Psoas muscle (tissue), 8 donors: ENCODE measurements around the gene LIG3. TPM values are rescaled to one million over a fixed set of nuclear protein-coding genes. Genes with fewer than 3 reads are reported as not detected.

ENCODE experiments used
- ATAC-seq, 4 donors: fragments of 200-7000 bp; cut with Tn5 transposase; one replicate each; pipeline ENCODE4 v1.9.1; 2020; ENCODE audit warnings: moderate library complexity in 3 of 4, mild to moderate bottlenecking in 2 of 4
- DNase-seq, 2 donors: peaks; one replicate each; pipeline ENCODE4 v3.0.0-alpha.2; 2020
- H3K27ac ChIP-seq: fragments of 200-600 bp; one replicate; pipeline ENCODE4 v1.8.0; 2022
- H3K27me3 ChIP-seq, 3 donors: fragments of 200-600 bp in 1 of 3; one replicate each; pipeline versions ENCODE4 v1.6.1 to v1.8.0; 2013 to 2022; ENCODE audit warnings: low read length in 2 of 3, mild to moderate bottlenecking in 2 of 3, moderate library complexity in 1 of 3; ENCODE audit not compliant: insufficient read depth in 3 of 3
- H3K36me3 ChIP-seq, 2 donors: fragments of 200-600 bp in 1 of 2; one replicate each; pipeline versions ENCODE4 v1.6.1 to v1.8.0; 2013 to 2022; ENCODE audit warnings: low read depth in 1 of 2, mild to moderate bottlenecking in 1 of 2, moderate library complexity in 1 of 2; ENCODE audit not compliant: insufficient read depth in 1 of 2
- H3K4me1 ChIP-seq: fragments of 200-600 bp; one replicate; pipeline ENCODE4 v1.8.0; 2022
- H3K4me3 ChIP-seq: fragments of 200-600 bp; one replicate; pipeline ENCODE4 v1.8.0; 2022; ENCODE audit warnings: mild to moderate bottlenecking
- H3K9me3 ChIP-seq: fragments of 200-600 bp; one replicate; pipeline ENCODE4 v1.8.0; 2022
- CTCF ChIP-seq: fragments of 200-600 bp; IDR thresholded peaks from one replicate; pipeline ENCODE4 v1.8.0; 2022; ENCODE audit warnings: antibody characterized with exemption
- WGBS, 3 donors: extraction: QIAGEN DNeasy Blood & Tissue Kit; methylation state at CpG; one replicate each; pipeline versions ENCODE4 v1.1.6 to v1.1.7; 2013; 5-methylcytosine and 5-hydroxymethylcytosine counted together
- intact Hi-C, 2 donors: fragments of 100-400 bp; cut with DNase I; formaldehyde crosslinking; loops; one replicate each; pipeline versions ENCODE4 v1.11.0 to v1.14.2; 2022
- polyA plus RNA-seq, 3 donors: library from polyadenylated mRNA; stranded (reverse); fragments of 200-250 nt; gene quantifications; one replicate each; pipeline ENCODE4 v1.2.3, GENCODE V29; 2013
- total RNA-seq, 4 donors: library from RNA; stranded (reverse); fragmentation: NEBNext Ultra II Directional in 2 of 4; extraction: Animal tissue kit (Norgen Biotek cat#: 25700) in 2 of 4; gene quantifications; one replicate each; pipeline versions ENCODE4 v1.2.1 to v1.2.4, GENCODE V29; 2021 to 2023
- donor health status: healthy with polysubstance abuse.
- donor health status: DM: no; HTN: no; CAD: no; lungs with moderate emphysema.
- donor health status: Bipolar disorder and iron deficiency.
- donor health status: healthy.
- donor health status: DM: yes; HTN: yes; CAD: no.
- donor health status: DM: no; HTN: no; CAD: no.
- donor health status: DM: no; HTN: no; CAD: no.
- donor health status: DM: yes; HTN: yes; CAD: no.

The LIG3 gene
- total and polyA plus RNA-seq, 7 donors: 11.5 to 28.2 (median 23.5) TPM

GRCh38 chr17:35002876-35003551, 22.7 kb downstream of the LIG3 start:
- no peak for TF ChIP-seq CTCF
- WGBS, 3 donors: 85 to 86% (median 86%) methylated on average over 15 of the region's 15 CpGs
- H3K36me3 ChIP-seq: peaks cover 5 to 90% of the 10 kb centered on the region in 2 donors
- no peaks in the 10 kb centered on the region for H3K9me3 ChIP-seq
- no peak for DNase-seq
- no peaks in the 10 kb centered on the region for H3K4me1 ChIP-seq
- intact Hi-C loops: loop anchor here in 1 of 2 donors (5.0 kb wide), 1 partner anchor 114 kb away; the partner anchor contains the start of gene RAD51D
- ATAC-seq: no peak
- no peaks in the 10 kb centered on the region for H3K27me3 ChIP-seq
- no peak overlapping the region for H3K27ac ChIP-seq
- no peak overlapping the region for H3K4me3 ChIP-seq

DNA sequence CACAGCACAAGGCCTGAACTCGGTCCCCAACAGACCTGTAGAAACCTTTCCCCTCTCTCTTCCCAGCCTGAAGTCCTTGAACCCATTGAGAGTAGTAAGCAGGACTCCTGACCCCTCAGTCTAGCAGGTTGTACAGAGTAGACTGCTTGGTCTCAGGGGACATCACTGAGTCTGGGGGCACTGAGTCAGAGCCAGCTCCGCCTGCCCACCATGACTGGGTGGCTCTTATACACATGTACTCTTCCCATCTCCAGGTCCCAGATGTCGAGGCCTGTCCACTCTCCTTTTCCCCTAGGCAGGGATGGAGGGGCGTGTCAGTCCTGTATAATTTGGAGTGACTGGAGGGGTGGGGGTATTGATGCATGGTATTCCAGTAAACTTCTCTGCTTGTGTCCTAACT, 23.5 kb downstream of the LIG3 start:
- H3K9me3 ChIP-seq: no peaks in the 10 kb centered on the region
- no peak for TF ChIP-seq CTCF
- H3K27me3 ChIP-seq: no peaks in the 10 kb centered on the region
- H3K4me3 ChIP-seq: no peak overlapping the region
- DNase-seq (no peak), ATAC-seq (peak in 1 of 4 donors; percentile 7)
- WGBS, 3 donors: 86 to 89% (median 87%) methylated on average over 4 of the region's 4 CpGs
- H3K36me3 ChIP-seq: peaks cover 5 to 88% of the 10 kb centered on the region in 2 donors
- intact Hi-C loops: loop anchor here in 1 of 2 donors (5.0 kb wide), 1 partner anchor 114 kb away; the partner anchor contains the start of gene RAD51D
- no peak overlapping the region for H3K27ac ChIP-seq
- no peaks in the 10 kb centered on the region for H3K4me1 ChIP-seq

DNA sequence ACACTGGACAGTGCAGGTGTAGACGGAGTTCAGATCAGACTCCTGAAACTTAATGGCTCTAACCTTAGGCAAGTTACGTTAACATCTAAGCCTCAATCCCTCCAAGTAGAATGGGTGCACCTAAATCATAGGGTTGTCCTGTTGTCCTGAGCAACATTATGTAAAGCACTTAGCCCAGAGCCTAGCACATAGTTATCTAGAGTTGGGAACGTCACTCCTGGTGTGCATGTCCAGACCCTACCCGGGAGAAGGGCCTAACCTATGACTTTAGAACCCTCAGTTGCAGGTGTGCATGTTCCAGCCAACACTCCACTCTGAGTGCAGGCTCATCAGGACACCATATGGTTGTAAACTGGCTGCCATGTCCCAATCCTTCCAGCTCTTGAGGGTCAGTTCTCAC, 26.0 kb downstream of the LIG3 start:
- no peak overlapping the region for H3K4me3 ChIP-seq
- 86 to 90% (median 88%) methylated on average over 4 of the region's 4 CpGs for WGBS, 3 donors
- intact Hi-C loops: no loop called here
- H3K27ac ChIP-seq: no peak overlapping the region
- no peaks in the 10 kb centered on the region for H3K27me3 ChIP-seq
- no peak for DNase-seq
- no peak for TF ChIP-seq CTCF
- ATAC-seq: peak in 1 of 4 donors; percentile 11
- no peaks in the 10 kb centered on the region for H3K9me3 ChIP-seq
- peaks cover 4 to 89% of the 10 kb centered on the region in 2 donors for H3K36me3 ChIP-seq
- H3K4me1 ChIP-seq: no peaks in the 10 kb centered on the region

DNA sequence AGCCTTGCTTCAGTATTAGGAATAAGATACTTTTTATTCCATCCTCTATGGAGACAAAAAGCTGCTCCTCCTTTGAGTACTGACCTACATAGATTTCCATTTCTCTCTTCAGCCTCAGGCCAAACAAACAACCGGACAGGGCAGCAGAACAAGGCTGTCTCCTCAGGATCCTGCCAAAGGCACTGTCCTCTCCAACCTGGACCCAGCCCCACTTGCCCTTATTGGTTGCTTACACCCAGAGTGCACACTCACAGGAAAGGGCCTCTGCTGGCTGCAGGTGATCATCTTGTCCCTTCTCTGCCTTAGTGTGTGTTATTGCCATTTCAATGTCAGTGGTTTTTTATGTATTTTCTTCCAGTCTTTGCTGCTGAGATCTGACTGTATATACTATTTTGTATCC, 26.6 kb downstream of the LIG3 start:
- intact Hi-C loops: no loop called here
- Histone ChIP-seq H3K9me3 (no peaks in the 10 kb centered on the region), H3K4me3 (no peak overlapping the region), H3K4me1 (no peaks in the 10 kb centered on the region), H3K36me3 (peaks cover 0 to 89% of the 10 kb centered on the region in 2 donors), H3K27me3 (no peaks in the 10 kb centered on the region), H3K27ac (no peak overlapping the region)
- no peak for ATAC-seq
- TF ChIP-seq CTCF: no peak
- WGBS, 3 donors: 17 to 80% (median 31%) methylated on average over 1 of the region's 1 CpG
- no peak for DNase-seq

DNA sequence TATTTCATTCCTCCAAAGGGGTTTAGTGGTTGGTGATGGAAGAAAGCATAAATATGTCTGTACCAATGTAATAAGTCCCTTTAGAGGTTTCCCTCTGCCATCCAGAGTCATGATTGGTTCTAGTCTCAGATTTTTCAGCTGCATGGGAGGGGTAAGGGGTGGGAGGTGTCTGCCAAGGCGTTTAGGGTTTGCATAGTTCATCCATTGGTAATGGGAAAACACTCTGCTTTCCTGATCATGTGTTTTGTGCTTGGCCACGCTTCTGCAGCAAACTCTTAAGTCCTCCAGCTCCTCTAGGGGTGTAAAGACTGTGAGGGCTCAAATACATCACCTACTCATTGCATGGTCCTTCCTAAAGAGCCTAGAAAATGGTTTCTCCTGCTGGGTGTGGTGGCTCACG, 29.8 kb downstream of the LIG3 start:
- no peaks in the 10 kb centered on the region for H3K27me3 ChIP-seq
- no peak overlapping the region for H3K4me3 ChIP-seq
- ATAC-seq (no peak), DNase-seq (no peak)
- peaks cover 8% of the 10 kb centered on the region for H3K4me1 ChIP-seq
- WGBS, 3 donors: 59 to 71% (median 69%) methylated on average over 3 of the region's 3 CpGs
- no peak for TF ChIP-seq CTCF
- peaks cover 0 to 84% of the 10 kb centered on the region in 2 donors for H3K36me3 ChIP-seq
- intact Hi-C loops: no loop called here
- H3K27ac ChIP-seq: no peak overlapping the region
- H3K9me3 ChIP-seq: no peaks in the 10 kb centered on the region
